Measurements from ENCODE around the gene PSD2.

DNA sequence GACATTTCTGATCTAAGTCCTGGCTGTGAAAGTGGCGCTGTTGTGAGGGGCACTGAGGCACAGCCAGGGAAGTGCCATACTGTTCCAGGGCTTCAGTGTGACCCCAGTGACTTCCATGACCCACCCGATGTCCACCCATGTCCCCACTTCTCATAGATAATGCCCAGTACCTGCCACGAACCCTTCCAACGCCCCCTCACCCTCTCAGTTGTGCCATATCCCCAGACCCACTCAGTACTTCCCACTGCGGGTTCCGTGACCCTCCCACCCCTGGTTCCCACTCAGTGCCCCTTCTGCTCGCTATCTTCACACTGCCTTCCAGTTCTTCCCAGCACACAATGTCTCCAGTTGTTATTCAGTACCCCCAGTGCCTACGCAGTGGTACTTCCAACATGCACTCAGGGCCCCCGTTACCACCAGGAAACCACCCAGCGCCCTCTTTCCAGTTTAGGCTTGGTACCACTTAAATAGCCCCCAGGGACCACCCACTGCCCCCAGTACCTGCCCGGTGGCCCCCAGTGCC is 30.7 kb upstream of the PSD2 start:
- TF ChIP-seq SUZ12 (IDR thresholded peaks at IDR 0.05; ENCODE audit: extremely low read depth, insufficient read depth, insufficient read length) (no peak), YY1 (IDR thresholded peaks at IDR 0.05; ENCODE audit: insufficient read depth, insufficient read length) (no peak), ZNF274 (IDR thresholded peaks at IDR 0.05; ENCODE audit: low read depth, low read length) (no peak)

Data from NT2/D1 (cell line).